K562 (cell line): ENCODE measurements around the gene ENKD1. TPM values are rescaled to one million over a fixed set of nuclear protein-coding genes. Genes with fewer than 3 reads are reported as not detected.

Source experiments
- BCLAF1 ChIP-seq, 2 experiments: fragments of 450-650 bp in 1 of 2; IDR thresholded peaks; 2 replicates each; pipeline ENCODE4 v1.6.1; 2011 to 2017; ENCODE audit warnings: low read depth in 2 of 2, antibody characterized with exemption in 1 of 2, borderline replicate concordance in 1 of 2, low read length in 1 of 2, mild to moderate bottlenecking in 1 of 2, mixed read lengths in 1 of 2; ENCODE audit not compliant: control insufficient read depth in 1 of 2
- KHSRP ChIP-seq: fragments of 450-650 bp; IDR thresholded peaks from 2 replicates; pipeline ENCODE4 v1.6.1; 2017
- USF1 ChIP-seq: sonication (generic); formaldehyde crosslinking; IDR thresholded peaks from 2 replicates; pipeline ENCODE4 v1.9.0; 2022; ENCODE audit warnings: mild to moderate bottlenecking, missing genetic modification reagents
- ZBTB34 ChIP-seq: fragments of 250-450 bp; sonication (Bioruptor Pico); IDR thresholded peaks from 2 replicates; pipeline ENCODE4 v1.8.0; 2021; ENCODE audit warnings: mild to moderate bottlenecking, moderate library complexity
- ZNF239 ChIP-seq: fragments of 250-450 bp; sonication (Bioruptor Pico); IDR thresholded peaks from 2 replicates; pipeline ENCODE4 v1.4.0; 2020; ENCODE audit warnings: mild to moderate bottlenecking
- ZNF384 ChIP-seq: IDR thresholded peaks from 2 replicates; pipeline ENCODE4 v1.6.1; 2012; ENCODE audit warnings: low read depth, low read length, improper control_type of control experiment
- ZNF551 ChIP-seq: fragments of 250-450 bp; sonication (Bioruptor Pico); IDR thresholded peaks from 2 replicates; pipeline ENCODE4 v1.5.0; 2021; ENCODE audit warnings: mild to moderate bottlenecking, moderate library complexity
- ZNF583 ChIP-seq: fragments of 250-450 bp; sonication (Bioruptor Pico); IDR thresholded peaks from 2 replicates; pipeline ENCODE4 v1.4.0; 2020
- polyA plus RNA-seq, 8 experiments: library from polyadenylated mRNA; depleted of rRNA in 4 of 8; stranded (reverse) in 5 of 8; unstranded in 3 of 8; fragments of >200 nt; fragmentation: Nextera tagmentation in 2 of 8; fragmentation: Illumina TruSeq in 1 of 8; extraction: Ambion mirVana in 2 of 8; extraction: Trizol in 1 of 8; gene quantifications; 2 replicates each; pipeline versions ENCODE4 v1.2.1 to v1.2.3, GENCODE V29; 2011 to 2014; ENCODE audit warnings: inconsistent platforms in 1 of 8, missing spikeins in 1 of 8
- total RNA-seq, 7 experiments: library from RNA; depleted of rRNA in 6 of 7; stranded (reverse); fragments of >200 nt in 6 of 7; fragmentation: Illumina TruSeq in 2 of 7; extraction: Trizol in 2 of 7; gene quantifications; 2 replicates each; pipeline versions ENCODE4 v1.2.1 to v1.2.3, GENCODE V29; 2011 to 2021; ENCODE audit warnings: low replicate concordance in 1 of 7

The ENKD1 gene
- total and polyA plus RNA-seq, 9 of the 15 experiments (the other 6 are each of a cell fraction or from before 2014, with no cell fraction given): 1.1 to 26.9 (median 8.3) TPM

GRCh38 chr16:67657017-67657608, 9.4 kb downstream of the ENKD1 start (continued):
- no peak for TF ChIP-seq USF1 (CRISPR knock-in tag)
- no peak for TF ChIP-seq ZNF583 (CRISPR knock-in tag)
- no peak for TF ChIP-seq ZNF551 (CRISPR knock-in tag)
- TF ChIP-seq KHSRP: no peak
- no peak for TF ChIP-seq BCLAF1 (IDR thresholded peaks at IDR 0.05; ENCODE audit: borderline replicate concordance in 1 of 2, control insufficient read depth in 1 of 2, low read depth in 2 of 2, low read length in 1 of 2)
- no peak for TF ChIP-seq ZNF239 (CRISPR knock-in tag)
- no peak for TF ChIP-seq ZNF384
- TF ChIP-seq ZBTB34 (CRISPR knock-in tag): no peak
